ENCODE measurements around the gene SLC8A1. TPM values are rescaled to one million over a fixed set of nuclear protein-coding genes. Genes with fewer than 3 reads are reported as not detected.

Gene SLC8A1
- total and polyA plus RNA-seq, 10 of the 15 experiments (the other 5 are each of a cell fraction or from before 2014, with no cell fraction given), result under 0.01 to 1.2 (median 0.01) TPM; not detected in 3

DNA sequence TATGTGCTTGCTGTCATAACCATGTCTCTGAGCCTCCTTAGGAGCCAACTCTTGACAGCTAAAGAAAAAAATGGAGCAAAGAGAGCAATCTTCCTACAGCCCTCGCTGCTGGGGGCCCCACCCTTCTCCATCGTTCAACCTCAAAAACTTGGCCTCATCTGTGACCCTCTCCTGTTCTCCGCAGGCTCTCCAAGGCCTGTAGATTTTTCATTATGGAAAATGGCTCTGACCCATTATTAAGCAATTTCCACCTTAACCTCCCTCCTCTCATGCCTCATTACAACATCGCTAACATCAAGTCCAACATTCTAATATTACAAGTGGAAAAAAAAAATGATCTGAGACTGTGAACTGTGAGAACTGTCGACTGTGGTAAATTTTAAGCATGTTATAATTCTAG, 98.7 kb downstream of the SLC8A1 start:
- in situ Hi-C loops (cut with MboI) (no loop called here), intact Hi-C loops (cut with micrococcal nuclease; ENCODE audit: unreplicated experiment) (no loop called here)
- FAIRE-seq (no peak), DNase-seq (ENCODE audit: low read depth, low spot score) (no peak), ATAC-seq (no peak)
- CTCF ChIA-PET, result no interaction called here
- no peaks in the 10 kb centered on the region for H3K4me1 ChIP-seq (ENCODE audit: control insufficient read depth, insufficient read depth, low read length)
- no peak overlapping the region for H3K4me2 ChIP-seq (ENCODE audit: control insufficient read depth, insufficient read depth)
- POLR2A ChIA-PET, result no interaction called here
- SMC1A ChIA-PET (ENCODE audit: uncharacterized antibody, unreplicated experiment), result no interaction called here
- no peaks in the 10 kb centered on the region for H3K9me3 ChIP-seq (replicated peaks; ENCODE audit: control insufficient read depth, insufficient read depth, low read length)
- H3K4me3 ChIP-seq, result no peak overlapping the region
- no peak overlapping the region for H3K27ac ChIP-seq (ENCODE audit: control insufficient read depth, insufficient read depth)
- 45% methylated on average over 5 of the region's 5 CpGs for WGBS (ENCODE audit: insufficient coverage, insufficient replicate concordance, low lambda C conversion rate, missing lambda C conversion rate)
- H3K79me2 ChIP-seq (ENCODE audit: control insufficient read depth, insufficient read depth, low read length), result no peaks in the 10 kb centered on the region
- no peak overlapping the region for H2AFZ ChIP-seq (ENCODE audit: control insufficient read depth, low read depth, low read length)
- H4K20me1 ChIP-seq (ENCODE audit: control insufficient read depth, insufficient read depth), result no peaks in the 10 kb centered on the region
- TF ChIP-seq, protein P1, sequence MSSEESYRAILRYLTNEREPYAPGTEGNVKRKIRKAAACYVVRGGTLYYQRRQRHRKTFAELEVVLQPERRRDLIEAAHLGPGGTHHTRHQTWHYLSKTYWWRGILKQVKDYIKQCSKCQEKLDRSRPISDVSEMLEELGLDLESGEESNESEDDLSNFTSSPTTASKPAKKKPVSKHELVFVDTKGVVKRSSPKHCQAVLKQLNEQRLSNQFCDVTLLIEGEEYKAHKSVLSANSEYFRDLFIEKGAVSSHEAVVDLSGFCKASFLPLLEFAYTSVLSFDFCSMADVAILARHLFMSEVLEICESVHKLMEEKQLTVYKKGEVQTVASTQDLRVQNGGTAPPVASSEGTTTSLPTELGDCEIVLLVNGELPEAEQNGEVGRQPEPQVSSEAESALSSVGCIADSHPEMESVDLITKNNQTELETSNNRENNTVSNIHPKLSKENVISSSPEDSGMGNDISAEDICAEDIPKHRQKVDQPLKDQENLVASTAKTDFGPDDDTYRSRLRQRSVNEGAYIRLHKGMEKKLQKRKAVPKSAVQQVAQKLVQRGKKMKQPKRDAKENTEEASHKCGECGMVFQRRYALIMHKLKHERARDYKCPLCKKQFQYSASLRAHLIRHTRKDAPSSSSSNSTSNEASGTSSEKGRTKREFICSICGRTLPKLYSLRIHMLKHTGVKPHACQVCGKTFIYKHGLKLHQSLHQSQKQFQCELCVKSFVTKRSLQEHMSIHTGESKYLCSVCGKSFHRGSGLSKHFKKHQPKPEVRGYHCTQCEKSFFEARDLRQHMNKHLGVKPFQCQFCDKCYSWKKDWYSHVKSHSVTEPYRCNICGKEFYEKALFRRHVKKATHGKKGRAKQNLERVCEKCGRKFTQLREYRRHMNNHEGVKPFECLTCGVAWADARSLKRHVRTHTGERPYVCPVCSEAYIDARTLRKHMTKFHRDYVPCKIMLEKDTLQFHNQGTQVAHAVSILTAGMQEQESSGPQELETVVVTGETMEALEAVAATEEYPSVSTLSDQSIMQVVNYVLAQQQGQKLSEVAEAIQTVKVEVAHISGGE (CRISPR knock-in tag; IDR thresholded peaks at IDR 0.05), result no peak
- no peaks in the 10 kb centered on the region for H3K36me3 ChIP-seq (ENCODE audit: control insufficient read depth in 2 of 2, insufficient read depth in 2 of 2, low read length in 1 of 2)
- no peaks in the 10 kb centered on the region for H3K27me3 ChIP-seq (replicated peaks in 1 of 2; ENCODE audit: control insufficient read depth in 2 of 2, insufficient read depth in 2 of 2, low read length in 1 of 2)
- H3K9ac ChIP-seq (ENCODE audit: control insufficient read depth, insufficient read depth, low read length), result no peak overlapping the region
- RAD21 ChIA-PET (ENCODE audit: unreplicated experiment), result no interaction called here
- BruUV-seq (replicated peaks), result no TSS peak

DNA sequence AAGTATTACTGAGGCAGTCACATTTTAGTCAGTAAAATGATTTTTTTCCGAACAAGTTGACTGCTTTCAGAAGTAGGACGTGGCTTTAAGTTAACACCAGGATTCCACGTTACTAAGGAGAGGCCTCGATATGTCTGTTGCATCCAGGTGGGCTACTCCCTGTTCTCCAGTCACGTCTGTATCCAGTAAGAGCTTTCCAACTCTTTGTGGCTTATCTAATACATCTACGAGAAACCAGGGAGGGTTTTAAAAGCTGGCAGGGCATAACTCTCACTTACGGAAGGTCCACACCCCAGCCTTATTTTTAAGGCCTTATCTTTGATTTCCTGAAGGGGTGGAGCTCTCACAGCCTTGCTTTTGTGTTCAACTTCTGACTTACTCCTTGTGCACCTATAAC, 99.2 kb downstream of the SLC8A1 start:
- BruUV-seq (replicated peaks), result no TSS peak
- ChIA-PET CTCF (interaction anchor here (1.1 kb wide), 1 partner anchor 202 kb away, joined by 3 read pairs; no protein-coding TSS in a partner anchor), SMC1A (ENCODE audit: uncharacterized antibody, unreplicated experiment) (interaction anchor here (0.8 kb wide), 1 partner anchor 85 kb away, joined by 3 read pairs; no protein-coding TSS in a partner anchor), POLR2A (no interaction called here), RAD21 (ENCODE audit: unreplicated experiment) (no interaction called here)
- H3K9ac ChIP-seq (ENCODE audit: control insufficient read depth, insufficient read depth, low read length), result no peak overlapping the region
- intact Hi-C loops (cut with micrococcal nuclease; ENCODE audit: unreplicated experiment), result no loop called here
- no peak overlapping the region for H3K4me2 ChIP-seq (ENCODE audit: control insufficient read depth, insufficient read depth)
- H3K9me3 ChIP-seq (replicated peaks; ENCODE audit: control insufficient read depth, insufficient read depth, low read length), result no peaks in the 10 kb centered on the region
- in situ Hi-C loops (cut with MboI), result no loop called here
- no peaks in the 10 kb centered on the region for H4K20me1 ChIP-seq (ENCODE audit: control insufficient read depth, insufficient read depth)
- ATAC-seq (no peak), FAIRE-seq (no peak), DNase-seq (ENCODE audit: low read depth, low spot score) (no peak)
- no peaks in the 10 kb centered on the region for H3K79me2 ChIP-seq (ENCODE audit: control insufficient read depth, insufficient read depth, low read length)
- no peaks in the 10 kb centered on the region for H3K36me3 ChIP-seq (ENCODE audit: control insufficient read depth in 2 of 2, insufficient read depth in 2 of 2, low read length in 1 of 2)
- H2AFZ ChIP-seq (ENCODE audit: control insufficient read depth, low read depth, low read length), result no peak overlapping the region
- no peaks in the 10 kb centered on the region for H3K4me1 ChIP-seq (ENCODE audit: control insufficient read depth, insufficient read depth, low read length)
- no peak overlapping the region for H3K4me3 ChIP-seq
- H3K27me3 ChIP-seq (replicated peaks in 1 of 2; ENCODE audit: control insufficient read depth in 2 of 2, insufficient read depth in 2 of 2, low read length in 1 of 2), result no peaks in the 10 kb centered on the region
- 34% methylated on average over 7 of the region's 7 CpGs for WGBS (ENCODE audit: insufficient coverage, insufficient replicate concordance, low lambda C conversion rate, missing lambda C conversion rate)
- H3K27ac ChIP-seq (ENCODE audit: control insufficient read depth, insufficient read depth), result no peak overlapping the region
- TF ChIP-seq, protein P2, sequence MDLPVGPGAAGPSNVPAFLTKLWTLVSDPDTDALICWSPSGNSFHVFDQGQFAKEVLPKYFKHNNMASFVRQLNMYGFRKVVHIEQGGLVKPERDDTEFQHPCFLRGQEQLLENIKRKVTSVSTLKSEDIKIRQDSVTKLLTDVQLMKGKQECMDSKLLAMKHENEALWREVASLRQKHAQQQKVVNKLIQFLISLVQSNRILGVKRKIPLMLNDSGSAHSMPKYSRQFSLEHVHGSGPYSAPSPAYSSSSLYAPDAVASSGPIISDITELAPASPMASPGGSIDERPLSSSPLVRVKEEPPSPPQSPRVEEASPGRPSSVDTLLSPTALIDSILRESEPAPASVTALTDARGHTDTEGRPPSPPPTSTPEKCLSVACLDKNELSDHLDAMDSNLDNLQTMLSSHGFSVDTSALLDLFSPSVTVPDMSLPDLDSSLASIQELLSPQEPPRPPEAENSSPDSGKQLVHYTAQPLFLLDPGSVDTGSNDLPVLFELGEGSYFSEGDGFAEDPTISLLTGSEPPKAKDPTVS (IDR thresholded peaks at IDR 0.05; ENCODE audit: low read depth, low read length), result no peak
- no peak for TF ChIP-seq IRF4 (IDR thresholded peaks at IDR 0.05; ENCODE audit: low read depth, low read length)
- TF ChIP-seq POU2F2 (IDR thresholded peaks at IDR 0.05; ENCODE audit: borderline replicate concordance, low read depth, low read length), result no peak
- no peak for TF ChIP-seq BMI1 (IDR thresholded peaks at IDR 0.05; ENCODE audit: borderline replicate concordance)
- TF ChIP-seq RAD51 (IDR thresholded peaks at IDR 0.05), result no peak
- no peak for TF ChIP-seq SMC3 (IDR thresholded peaks at IDR 0.05; ENCODE audit: borderline replicate concordance, low read length)
- TF ChIP-seq, protein P3, sequence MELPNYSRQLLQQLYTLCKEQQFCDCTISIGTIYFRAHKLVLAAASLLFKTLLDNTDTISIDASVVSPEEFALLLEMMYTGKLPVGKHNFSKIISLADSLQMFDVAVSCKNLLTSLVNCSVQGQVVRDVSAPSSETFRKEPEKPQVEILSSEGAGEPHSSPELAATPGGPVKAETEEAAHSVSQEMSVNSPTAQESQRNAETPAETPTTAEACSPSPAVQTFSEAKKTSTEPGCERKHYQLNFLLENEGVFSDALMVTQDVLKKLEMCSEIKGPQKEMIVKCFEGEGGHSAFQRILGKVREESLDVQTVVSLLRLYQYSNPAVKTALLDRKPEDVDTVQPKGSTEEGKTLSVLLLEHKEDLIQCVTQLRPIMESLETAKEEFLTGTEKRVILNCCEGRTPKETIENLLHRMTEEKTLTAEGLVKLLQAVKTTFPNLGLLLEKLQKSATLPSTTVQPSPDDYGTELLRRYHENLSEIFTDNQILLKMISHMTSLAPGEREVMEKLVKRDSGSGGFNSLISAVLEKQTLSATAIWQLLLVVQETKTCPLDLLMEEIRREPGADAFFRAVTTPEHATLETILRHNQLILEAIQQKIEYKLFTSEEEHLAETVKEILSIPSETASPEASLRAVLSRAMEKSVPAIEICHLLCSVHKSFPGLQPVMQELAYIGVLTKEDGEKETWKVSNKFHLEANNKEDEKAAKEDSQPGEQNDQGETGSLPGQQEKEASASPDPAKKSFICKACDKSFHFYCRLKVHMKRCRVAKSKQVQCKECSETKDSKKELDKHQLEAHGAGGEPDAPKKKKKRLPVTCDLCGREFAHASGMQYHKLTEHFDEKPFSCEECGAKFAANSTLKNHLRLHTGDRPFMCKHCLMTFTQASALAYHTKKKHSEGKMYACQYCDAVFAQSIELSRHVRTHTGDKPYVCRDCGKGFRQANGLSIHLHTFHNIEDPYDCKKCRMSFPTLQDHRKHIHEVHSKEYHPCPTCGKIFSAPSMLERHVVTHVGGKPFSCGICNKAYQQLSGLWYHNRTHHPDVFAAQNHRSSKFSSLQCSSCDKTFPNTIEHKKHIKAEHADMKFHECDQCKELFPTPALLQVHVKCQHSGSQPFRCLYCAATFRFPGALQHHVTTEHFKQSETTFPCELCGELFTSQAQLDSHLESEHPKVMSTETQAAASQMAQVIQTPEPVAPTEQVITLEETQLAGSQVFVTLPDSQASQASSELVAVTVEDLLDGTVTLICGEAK (IDR thresholded peaks at IDR 0.05; ENCODE audit: borderline replicate concordance), result no peak

Data from GM12878 (cell line).